Upper lobe of right lung (tissue), 1 donor: ENCODE data around the gene SFT2D3. TPM values are rescaled to one million over a fixed set of nuclear protein-coding genes. Genes with fewer than 3 reads are reported as not detected.
A peak's percentile ranks its signal among the peaks of the same experiment; 100 is the strongest.

Experiments
- ATAC-seq: fragments of 200-7000 bp; cut with Tn5 transposase; one replicate; pipeline ENCODE4 v1.9.1; 2020; ENCODE audit warnings: mild to moderate bottlenecking, moderate library complexity
- DNase-seq: peaks from one replicate; pipeline ENCODE4 v3.0.0-alpha.2; 2020
- H3K27ac ChIP-seq: fragments of 200-600 bp; one replicate; pipeline ENCODE4 v1.8.0; 2022
- H3K27me3 ChIP-seq: fragments of 200-600 bp; one replicate; pipeline ENCODE4 v1.8.0; 2022; ENCODE audit warnings: mild to moderate bottlenecking
- H3K36me3 ChIP-seq: fragments of 200-600 bp; one replicate; pipeline ENCODE4 v1.8.0; 2022
- H3K4me1 ChIP-seq: fragments of 200-600 bp; one replicate; pipeline ENCODE4 v1.8.0; 2022
- H3K4me3 ChIP-seq: fragments of 200-600 bp; one replicate; pipeline ENCODE4 v1.8.0; 2022; ENCODE audit warnings: mild to moderate bottlenecking
- H3K9me3 ChIP-seq: fragments of 200-600 bp; one replicate; pipeline ENCODE4 v1.8.0; 2022
- intact Hi-C: fragments of 100-400 bp; cut with DNase I; formaldehyde crosslinking; loops from one replicate; pipeline ENCODE4 v1.11.0; 2022
- total RNA-seq: library from RNA; stranded (reverse); fragmentation: NEBNext Ultra II Directional; extraction: Animal tissue kit (Norgen Biotek cat#: 25700); gene quantifications from one replicate; pipeline ENCODE4 v1.2.1, GENCODE V29; 2021
- TF ChIP-seq, protein P1 (sequence below): fragments of 200-600 bp; IDR thresholded peaks from one replicate; pipeline ENCODE4 v1.8.0; 2022; ENCODE audit warnings: antibody characterized with exemption
- donor health status: DM: no; HTN: yes; CAD: no; lungs with severe emphysema.

SFT2D3 gene
- total RNA-seq, 1 donor from 2014 or later = 7.7 TPM

DNA sequence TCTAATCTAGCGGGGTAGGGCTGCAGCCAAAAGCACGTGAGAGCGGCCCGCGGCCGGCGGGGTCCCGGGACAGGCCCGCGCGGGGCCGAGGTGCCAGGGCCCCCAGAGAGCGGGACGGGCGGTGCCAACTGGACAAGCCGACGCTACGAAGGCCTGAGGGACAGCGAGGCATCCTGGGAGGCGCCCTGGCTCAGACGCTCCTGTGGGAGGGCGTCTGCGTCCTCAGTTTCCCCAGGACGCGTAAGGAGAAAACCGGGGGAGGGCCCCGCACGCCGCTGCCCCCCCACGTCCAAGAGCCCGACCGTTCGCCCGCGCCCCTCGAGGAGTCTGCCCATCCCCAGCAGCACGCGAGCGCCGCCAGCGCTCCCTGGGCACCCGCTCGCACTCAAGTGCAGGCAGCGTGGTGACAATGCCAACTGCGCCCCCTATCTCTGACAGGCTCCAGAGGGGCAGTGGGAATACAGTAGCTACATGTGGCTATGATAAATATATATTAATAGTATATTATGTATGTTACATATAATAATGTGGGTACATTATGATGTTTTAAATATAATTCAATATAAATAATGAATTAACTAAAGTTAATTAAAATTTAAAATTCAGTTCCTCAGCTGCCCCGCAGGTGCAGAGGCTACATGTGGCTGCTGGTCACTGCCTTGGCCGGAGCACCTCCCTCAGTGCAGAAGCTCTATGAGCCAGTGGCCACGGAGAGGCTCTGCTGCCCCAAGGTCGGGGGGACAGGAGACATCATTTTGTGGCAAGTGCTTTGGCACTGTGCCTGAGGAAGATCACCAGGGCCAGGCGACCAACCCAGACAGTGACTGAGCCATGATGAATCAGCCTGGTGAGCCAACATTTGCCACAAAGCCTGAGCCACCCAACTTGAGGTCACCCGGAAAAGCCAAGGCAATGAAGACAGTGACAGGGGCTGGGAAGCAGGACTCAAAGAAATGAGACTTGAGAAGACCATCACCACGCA lies 5.5 kb upstream of the SFT2D3 start:
- no peaks in the 10 kb centered on the region for H3K36me3 ChIP-seq
- H3K9me3 ChIP-seq = no peaks in the 10 kb centered on the region
- H3K4me3 ChIP-seq = peak overlapping the region; percentile 4
- no peaks in the 10 kb centered on the region for H3K27me3 ChIP-seq
- intact Hi-C loops = no loop called here
- peaks cover 7% of the 10 kb centered on the region for H3K4me1 ChIP-seq
- DNase-seq = no peak
- TF ChIP-seq, protein P1, sequence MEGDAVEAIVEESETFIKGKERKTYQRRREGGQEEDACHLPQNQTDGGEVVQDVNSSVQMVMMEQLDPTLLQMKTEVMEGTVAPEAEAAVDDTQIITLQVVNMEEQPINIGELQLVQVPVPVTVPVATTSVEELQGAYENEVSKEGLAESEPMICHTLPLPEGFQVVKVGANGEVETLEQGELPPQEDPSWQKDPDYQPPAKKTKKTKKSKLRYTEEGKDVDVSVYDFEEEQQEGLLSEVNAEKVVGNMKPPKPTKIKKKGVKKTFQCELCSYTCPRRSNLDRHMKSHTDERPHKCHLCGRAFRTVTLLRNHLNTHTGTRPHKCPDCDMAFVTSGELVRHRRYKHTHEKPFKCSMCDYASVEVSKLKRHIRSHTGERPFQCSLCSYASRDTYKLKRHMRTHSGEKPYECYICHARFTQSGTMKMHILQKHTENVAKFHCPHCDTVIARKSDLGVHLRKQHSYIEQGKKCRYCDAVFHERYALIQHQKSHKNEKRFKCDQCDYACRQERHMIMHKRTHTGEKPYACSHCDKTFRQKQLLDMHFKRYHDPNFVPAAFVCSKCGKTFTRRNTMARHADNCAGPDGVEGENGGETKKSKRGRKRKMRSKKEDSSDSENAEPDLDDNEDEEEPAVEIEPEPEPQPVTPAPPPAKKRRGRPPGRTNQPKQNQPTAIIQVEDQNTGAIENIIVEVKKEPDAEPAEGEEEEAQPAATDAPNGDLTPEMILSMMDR = peak; percentile 50
- H3K27ac ChIP-seq = no peak overlapping the region
- ATAC-seq = peak; percentile 73

DNA sequence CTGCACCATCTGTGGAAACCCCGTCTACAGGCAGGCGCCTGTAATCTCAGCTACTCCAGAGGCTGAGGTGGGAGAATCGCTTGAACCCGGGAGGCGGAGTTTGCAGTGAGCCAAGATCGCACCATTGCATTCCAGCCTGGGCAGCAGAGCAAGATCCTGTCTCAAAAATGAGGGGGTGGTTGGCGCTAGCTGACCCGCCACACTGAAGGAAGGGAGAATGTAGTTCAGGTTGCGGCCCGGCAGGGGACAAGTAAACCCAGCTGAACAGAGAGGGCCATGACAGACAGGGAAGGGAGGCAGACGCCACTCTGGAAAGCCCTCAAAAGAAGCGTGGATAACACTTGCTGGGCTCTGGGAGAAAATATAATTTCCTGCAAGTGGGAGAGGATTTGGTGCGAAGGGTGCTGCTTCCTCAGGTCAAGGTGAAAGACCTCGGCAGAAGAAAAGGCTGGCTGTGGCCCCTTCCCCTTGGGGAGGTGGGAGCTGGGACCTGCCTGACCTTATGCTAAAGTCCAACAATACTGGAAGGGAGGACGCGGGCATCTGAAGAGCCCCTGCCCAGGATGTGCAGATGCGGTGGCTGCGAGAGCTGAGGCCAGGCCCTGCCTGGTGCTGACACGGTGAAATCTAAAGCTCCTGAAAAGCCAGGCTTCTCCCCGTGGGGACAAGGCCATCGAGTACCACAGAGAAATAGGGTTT lies 3.7 kb upstream of the SFT2D3 start:
- DNase-seq = no peak
- TF ChIP-seq, protein P1 = no peak
- H3K4me3 ChIP-seq = no peak overlapping the region
- no peak for ATAC-seq
- H3K9me3 ChIP-seq = no peaks in the 10 kb centered on the region
- peaks cover 14% of the 10 kb centered on the region for H3K4me1 ChIP-seq
- no peaks in the 10 kb centered on the region for H3K27me3 ChIP-seq
- no peak overlapping the region for H3K27ac ChIP-seq
- H3K36me3 ChIP-seq = no peaks in the 10 kb centered on the region
- intact Hi-C loops = no loop called here

DNA sequence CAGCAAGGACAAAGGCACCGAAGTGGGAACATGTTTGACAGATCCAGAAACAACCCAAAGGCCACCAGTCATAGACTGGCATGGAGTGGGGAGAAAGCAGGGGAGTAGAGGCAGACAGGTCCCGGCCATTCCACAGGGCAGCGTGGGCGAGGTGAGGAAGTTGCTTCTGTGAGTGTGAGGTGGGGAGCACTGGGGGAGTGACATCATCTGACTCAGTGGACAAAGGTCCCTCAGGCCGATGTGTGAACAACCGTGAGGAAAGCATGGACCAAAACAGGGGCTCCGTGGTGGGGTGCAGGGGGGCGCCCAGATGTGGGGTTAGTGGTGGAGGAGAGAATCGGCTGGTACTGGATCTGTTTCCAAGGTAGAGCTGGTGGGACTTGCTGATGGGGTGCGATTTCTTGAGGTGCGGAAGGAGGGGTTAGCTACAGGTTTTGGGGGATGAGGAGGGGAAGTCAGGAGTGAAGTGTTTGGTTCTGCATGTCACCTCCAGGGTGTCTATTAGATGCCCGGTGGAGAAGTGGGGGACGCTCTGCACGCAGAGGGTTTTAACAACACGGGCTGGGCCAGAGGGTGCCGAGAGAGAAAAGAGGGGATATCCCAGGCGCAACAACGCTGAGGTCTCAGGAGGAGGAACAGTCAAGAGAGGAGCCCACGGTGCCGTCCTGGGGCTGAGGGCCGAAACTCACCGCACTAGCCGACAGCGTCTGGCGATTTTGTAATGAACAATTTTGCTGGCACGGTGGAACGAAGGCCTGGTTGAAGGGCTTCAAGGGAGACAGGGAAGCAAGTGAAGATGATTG lies 2.5 kb upstream of the SFT2D3 start:
- DNase-seq (no peak), ATAC-seq (no peak)
- no peak overlapping the region for H3K27ac ChIP-seq
- no peaks in the 10 kb centered on the region for H3K9me3 ChIP-seq
- no peak overlapping the region for H3K4me3 ChIP-seq
- TF ChIP-seq, protein P1 = no peak
- H3K4me1 ChIP-seq = peaks cover 25% of the 10 kb centered on the region
- H3K36me3 ChIP-seq = peaks cover 8% of the 10 kb centered on the region
- intact Hi-C loops = no loop called here
- no peaks in the 10 kb centered on the region for H3K27me3 ChIP-seq

DNA sequence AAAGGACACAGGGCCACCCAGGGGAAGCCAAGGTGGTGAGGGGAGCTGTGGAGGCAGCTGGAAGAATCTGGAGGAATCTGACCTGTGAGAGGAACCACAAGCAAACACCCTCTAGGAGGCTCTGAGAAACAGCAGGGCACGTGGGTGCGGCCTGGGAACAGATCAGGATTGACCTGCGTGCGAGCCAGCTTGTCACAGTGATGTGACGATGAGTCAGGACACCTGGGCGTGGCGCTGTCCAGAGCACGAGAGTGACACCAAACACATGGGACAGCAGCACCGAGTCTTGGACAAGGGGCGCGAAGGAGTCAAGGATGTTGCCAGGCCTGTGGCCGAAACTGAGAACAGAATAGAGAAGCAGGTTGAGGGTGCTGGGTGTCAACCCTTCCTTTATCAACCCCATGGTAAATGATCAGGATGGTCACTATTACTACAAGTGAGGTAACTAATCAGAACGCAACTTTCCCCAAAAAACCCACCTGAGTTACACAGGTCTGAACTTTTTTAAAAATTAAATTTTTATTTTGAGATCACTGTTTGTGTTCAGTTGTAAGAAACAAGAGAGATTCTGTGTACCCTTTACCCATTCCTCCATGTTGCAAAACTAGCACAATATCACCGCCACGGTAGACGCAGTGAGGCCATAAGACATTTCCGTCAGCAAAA lies 637 bp upstream of the SFT2D3 start:
- Histone ChIP-seq H3K9me3 (no peaks in the 10 kb centered on the region), H3K27me3 (no peaks in the 10 kb centered on the region), H3K4me1 (peaks cover 41% of the 10 kb centered on the region), H3K27ac (peak overlapping the region; percentile 98), H3K36me3 (peaks cover 8% of the 10 kb centered on the region), H3K4me3 (peak overlapping the region; percentile 70)
- DNase-seq = peak; percentile 92
- TF ChIP-seq, protein P1 = no peak
- intact Hi-C loops = no loop called here
- peak; percentile 61 for ATAC-seq
